H9 (cell line): ENCODE measurements around the gene FBXW4. TPM values are rescaled to one million over a fixed set of nuclear protein-coding genes. Genes with fewer than 3 reads are reported as not detected.
A peak's percentile ranks its signal among the peaks of the same experiment; 100 is the strongest.

Experiments
- DNase-seq: peaks from one replicate; pipeline ENCODE4 v3.0.0-alpha.2; 2017
- H2AFZ ChIP-seq: one replicate; pipeline ENCODE4 v1.6.1; 2013; ENCODE audit warnings: mild to moderate bottlenecking, low read length, control low read depth, moderate library complexity
- H2AK5ac ChIP-seq: 2 replicates; pipeline ENCODE4 v1.6.1; 2013; ENCODE audit warnings: low read length, control low read depth, mixed read lengths; ENCODE audit not compliant: insufficient read length
- H2BK120ac ChIP-seq: one replicate; pipeline ENCODE4 v1.6.1; 2013; ENCODE audit warnings: low read depth, mild to moderate bottlenecking, low read length, control low read depth, inconsistent platforms; ENCODE audit not compliant: poor library complexity, severe bottlenecking
- H2BK12ac ChIP-seq: 2 replicates; pipeline ENCODE4 v1.6.1; 2013; ENCODE audit warnings: low read length, control low read depth, mixed read lengths, low read depth; ENCODE audit not compliant: insufficient read length
- H2BK15ac ChIP-seq: 2 replicates; pipeline ENCODE4 v1.6.1; 2013; ENCODE audit warnings: low read depth, low read length, control low read depth
- H2BK20ac ChIP-seq: one replicate; pipeline ENCODE4 v1.6.1; 2013; ENCODE audit warnings: low read depth, mild to moderate bottlenecking, low read length, control low read depth, inconsistent platforms; ENCODE audit not compliant: poor library complexity, severe bottlenecking
- H2BK5ac ChIP-seq: 2 replicates; pipeline ENCODE4 v1.6.1; 2013; ENCODE audit warnings: low read length, control low read depth, mixed read lengths; ENCODE audit not compliant: insufficient read length
- H3K14ac ChIP-seq: 2 replicates; pipeline ENCODE4 v1.6.1; 2013; ENCODE audit warnings: low read length, control low read depth; ENCODE audit not compliant: insufficient read depth
- H3K18ac ChIP-seq: 2 replicates; pipeline ENCODE4 v1.6.1; 2013; ENCODE audit warnings: low read depth, mild to moderate bottlenecking, mixed read lengths, low read length, control low read depth; ENCODE audit not compliant: insufficient read length
- H3K23ac ChIP-seq: 2 replicates; pipeline ENCODE4 v1.6.1; 2013; ENCODE audit warnings: low read length, control low read depth, mixed read lengths, low read depth; ENCODE audit not compliant: insufficient read length
- H3K23me2 ChIP-seq: 2 replicates; pipeline ENCODE4 v1.6.1; 2013; ENCODE audit warnings: low read depth, mild to moderate bottlenecking, mixed read lengths, low read length, control low read depth; ENCODE audit not compliant: insufficient read length, poor library complexity, severe bottlenecking
- H3K27ac ChIP-seq: 2 replicates; pipeline ENCODE4 v1.5.1; 2013; ENCODE audit warnings: low read length, control low read depth, mixed read lengths, low read depth; ENCODE audit not compliant: insufficient read length
- H3K27me3 ChIP-seq: 2 replicates; pipeline ENCODE4 v1.6.1; 2013; ENCODE audit warnings: low read length, control low read depth, inconsistent platforms; ENCODE audit not compliant: insufficient read depth
- H3K4ac ChIP-seq: 2 replicates; pipeline ENCODE4 v1.6.1; 2013; ENCODE audit warnings: low read depth, mild to moderate bottlenecking, control low read depth, inconsistent platforms, low read length, moderate library complexity
- H3K4me1 ChIP-seq: 2 replicates; pipeline ENCODE4 v1.6.1; 2013; ENCODE audit warnings: low read length, control low read depth, inconsistent platforms; ENCODE audit not compliant: insufficient read depth
- H3K4me2 ChIP-seq: 2 replicates; pipeline ENCODE4 v1.6.1; 2013; ENCODE audit warnings: low read length, control low read depth, mixed read lengths; ENCODE audit not compliant: insufficient read length, insufficient read depth
- H3K56ac ChIP-seq: 2 replicates; pipeline ENCODE4 v1.6.1; 2013; ENCODE audit warnings: low read depth, mild to moderate bottlenecking, mixed read lengths, low read length, control low read depth; ENCODE audit not compliant: insufficient read length
- H3K79me1 ChIP-seq: 2 replicates; pipeline ENCODE4 v1.6.1; 2013; ENCODE audit warnings: low read depth, mild to moderate bottlenecking, moderate library complexity, low read length, control low read depth, inconsistent platforms; ENCODE audit not compliant: insufficient read depth, poor library complexity, severe bottlenecking
- H3K79me2 ChIP-seq: 2 replicates; pipeline ENCODE4 v1.6.1; 2013; ENCODE audit warnings: low read length, control low read depth, inconsistent platforms; ENCODE audit not compliant: insufficient read depth
- H3K9ac ChIP-seq: 2 replicates; pipeline ENCODE4 v1.6.1; 2013; ENCODE audit warnings: low read length, control low read depth, mixed read lengths; ENCODE audit not compliant: insufficient read length; ENCODE audit errors: extremely low read depth
- H3K9me3 ChIP-seq: one replicate; pipeline ENCODE4 v1.6.1; 2013; ENCODE audit warnings: low read depth, low read length, inconsistent platforms; ENCODE audit not compliant: control insufficient read depth
- H3T11ph ChIP-seq: one replicate; pipeline ENCODE4 v1.6.1; 2013; ENCODE audit warnings: mild to moderate bottlenecking, low read length, control low read depth, inconsistent platforms
- H4K20me1 ChIP-seq: one replicate; pipeline ENCODE4 v1.6.1; 2013; ENCODE audit not compliant: control insufficient read depth, insufficient read length, insufficient read depth
- H4K5ac ChIP-seq: 2 replicates; pipeline ENCODE4 v1.6.1; 2013; ENCODE audit warnings: low read depth, mild to moderate bottlenecking, mixed read lengths, low read length, control low read depth; ENCODE audit not compliant: insufficient read length
- H4K8ac ChIP-seq: replicated peaks from 2 replicates; pipeline ENCODE4 v1.6.1; 2013; ENCODE audit warnings: low read length, control low read depth, mixed read lengths, low read depth; ENCODE audit not compliant: insufficient read length
- H4K91ac ChIP-seq: 2 replicates; pipeline ENCODE4 v1.6.1; 2013; ENCODE audit warnings: low read depth, mild to moderate bottlenecking, moderate library complexity, mixed read lengths, low read length, control low read depth; ENCODE audit not compliant: insufficient read length
- H3K27ac Mint-ChIP-seq, 3 experiments: 2 replicates in 2 of 3; 3 replicates in 1 of 3; pipeline ENCODE4 v1.8.0; 2020 to 2021; ENCODE audit warnings: mixed read lengths in 3 of 3, mild to moderate bottlenecking in 1 of 3, moderate library complexity in 1 of 3
- H3K27me3 Mint-ChIP-seq: 2 replicates; pipeline ENCODE4 v1.8.0; 2021; ENCODE audit warnings: low read depth, mild to moderate bottlenecking, moderate library complexity, mixed read lengths
- H3K36me3 Mint-ChIP-seq, 3 experiments: 2 replicates in 2 of 3; 3 replicates in 1 of 3; pipeline ENCODE4 v1.8.0; 2020 to 2021; ENCODE audit warnings: low read depth in 3 of 3, mixed read lengths in 3 of 3; ENCODE audit not compliant: insufficient read depth in 1 of 3
- H3K4me1 Mint-ChIP-seq, 2 experiments: 2 replicates each; pipeline ENCODE4 v1.8.0; 2020; ENCODE audit warnings: mixed read lengths in 2 of 2
- H3K4me3 Mint-ChIP-seq, 2 experiments: 2 replicates in 1 of 2; 3 replicates in 1 of 2; pipeline ENCODE4 v1.8.0; 2020 to 2021; ENCODE audit warnings: mild to moderate bottlenecking in 2 of 2, mixed read lengths in 2 of 2, moderate library complexity in 1 of 2
- H3K9me3 Mint-ChIP-seq, 2 experiments: 2 replicates in 1 of 2; 3 replicates in 1 of 2; pipeline ENCODE4 v1.8.0; 2020; ENCODE audit warnings: mild to moderate bottlenecking in 2 of 2, mixed read lengths in 2 of 2, moderate library complexity in 1 of 2
- CTCF ChIP-seq: fragments of 200-600 bp; sonication (generic); conservative IDR thresholded peaks from 3 replicates; pipeline ENCODE4 v1.8.0; 2021; ENCODE audit warnings: antibody characterized with exemption, mild to moderate bottlenecking
- WGBS: extraction: QIAGEN DNeasy Blood & Tissue Kit; methylation state at CpG from one replicate; pipeline ENCODE4 v1.1.7; 2013; ENCODE audit warnings: missing lambda C conversion rate, low lambda C conversion rate, mixed read lengths; ENCODE audit not compliant: insufficient read length; ENCODE audit errors: extremely low coverage; 5-methylcytosine and 5-hydroxymethylcytosine counted together
- total RNA-seq: library from RNA; stranded (reverse); gene quantifications from 2 replicates; pipeline ENCODE4 v1.2.1, GENCODE V29; 2021

Gene FBXW4
- total RNA-seq, 1 experiment from 2014 or later = 41.6 TPM

- Histone ChIP-seq H3K9me3 (no peaks in the 10 kb centered on the region), H3K4me1 (0 out of 2 replicates have a peak, but pooled peaks cover 2% of the 10 kb centered on the region), H3T11ph (no peak overlapping the region), H3K23ac (no peak overlapping the region), H3K27me3 (no peaks in the 10 kb centered on the region), H3K23me2 (no peaks in the 10 kb centered on the region), H3K4ac (no peak overlapping the region), H3K79me1 (no peaks in the 10 kb centered on the region), H4K5ac (no peak overlapping the region), H4K20me1 (peaks cover 3% of the 10 kb centered on the region), H3K9ac (no peak overlapping the region), H3K56ac (no peak overlapping the region), H3K18ac (no peak overlapping the region), H2AFZ (no peak overlapping the region), H2BK12ac (no peak overlapping the region), H2AK5ac (no peak overlapping the region), H2BK15ac (no peak overlapping the region), H3K79me2 (no peaks in the 10 kb centered on the region), H2BK120ac (no peak overlapping the region), H4K91ac (no peak overlapping the region), H3K14ac (no peak overlapping the region), H4K8ac (no peak overlapping the region), H3K4me2 (no peak overlapping the region), H2BK20ac (no peak overlapping the region), H3K27ac (no peak overlapping the region), H2BK5ac (no peak overlapping the region)
- H3K27ac Mint-ChIP-seq = peak overlapping the region; percentile 35 to 94 (median 47); a peak in 2 of 7 replicates
- peaks cover 22 to 31% of the 10 kb centered on the region in 2 experiments for H3K4me1 Mint-ChIP-seq
- peaks cover 3 to 8% of the 10 kb centered on the region in 2 experiments; a peak in 3 of 5 replicates for H3K9me3 Mint-ChIP-seq
- peak overlapping the region in 1 of 2 experiments; percentile 16; a peak in 2 of 5 replicates for H3K4me3 Mint-ChIP-seq
- DNase-seq = no peak
- H3K36me3 Mint-ChIP-seq = peaks cover 32 to 75% (median 58%) of the 10 kb centered on the region in 3 experiments
- peaks cover 8% of the 10 kb centered on the region for H3K27me3 Mint-ChIP-seq
- WGBS = no CpG with 5 or more reads among the region's 10 CpGs
- no peak for TF ChIP-seq CTCF
Measured at GRCh38 chr10:101580486-101581399, 114.2 kb downstream of the FBXW4 start.
